Measurements from ENCODE around the gene PDE4B.
A peak's percentile ranks its signal among the peaks of the same experiment; 100 is the strongest.

The PDE4B gene

DNA sequence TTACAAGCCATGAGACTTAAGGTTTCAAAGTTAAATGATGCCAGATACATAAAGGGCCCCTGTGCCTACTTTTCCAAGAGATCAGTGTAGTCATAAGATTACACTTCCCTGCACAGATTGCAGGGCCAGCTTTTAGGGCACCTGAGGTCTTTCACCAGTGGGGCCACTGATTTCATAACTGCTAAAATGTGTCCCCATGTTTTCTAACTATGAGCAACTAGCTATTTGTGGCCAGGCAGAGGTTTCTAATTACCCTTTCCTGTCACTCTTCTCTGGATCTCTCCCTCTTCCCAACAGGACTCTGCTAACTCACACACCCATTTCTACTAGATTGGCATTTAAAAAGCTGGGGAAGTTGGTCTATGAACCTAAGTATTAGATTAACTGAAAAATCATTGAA lies 534.2 kb downstream of the PDE4B start:
- no peak overlapping the region for H3K27ac ChIP-seq
- H3K4me3 ChIP-seq = no peak overlapping the region
- TF ChIP-seq, protein P1, sequence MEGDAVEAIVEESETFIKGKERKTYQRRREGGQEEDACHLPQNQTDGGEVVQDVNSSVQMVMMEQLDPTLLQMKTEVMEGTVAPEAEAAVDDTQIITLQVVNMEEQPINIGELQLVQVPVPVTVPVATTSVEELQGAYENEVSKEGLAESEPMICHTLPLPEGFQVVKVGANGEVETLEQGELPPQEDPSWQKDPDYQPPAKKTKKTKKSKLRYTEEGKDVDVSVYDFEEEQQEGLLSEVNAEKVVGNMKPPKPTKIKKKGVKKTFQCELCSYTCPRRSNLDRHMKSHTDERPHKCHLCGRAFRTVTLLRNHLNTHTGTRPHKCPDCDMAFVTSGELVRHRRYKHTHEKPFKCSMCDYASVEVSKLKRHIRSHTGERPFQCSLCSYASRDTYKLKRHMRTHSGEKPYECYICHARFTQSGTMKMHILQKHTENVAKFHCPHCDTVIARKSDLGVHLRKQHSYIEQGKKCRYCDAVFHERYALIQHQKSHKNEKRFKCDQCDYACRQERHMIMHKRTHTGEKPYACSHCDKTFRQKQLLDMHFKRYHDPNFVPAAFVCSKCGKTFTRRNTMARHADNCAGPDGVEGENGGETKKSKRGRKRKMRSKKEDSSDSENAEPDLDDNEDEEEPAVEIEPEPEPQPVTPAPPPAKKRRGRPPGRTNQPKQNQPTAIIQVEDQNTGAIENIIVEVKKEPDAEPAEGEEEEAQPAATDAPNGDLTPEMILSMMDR (IDR thresholded peaks at IDR 0.05) = no peak
- DNase-seq (ENCODE audit: low spot score) = no peak

- TF ChIP-seq, protein P1 (IDR thresholded peaks at IDR 0.05) = no peak
- Histone ChIP-seq H3K27ac (no peak overlapping the region), H3K4me3 (no peak overlapping the region)
- DNase-seq (ENCODE audit: low spot score) = no peak
Measured at GRCh38 chr1:66327588-66327987, 534.9 kb downstream of the PDE4B start.

DNA sequence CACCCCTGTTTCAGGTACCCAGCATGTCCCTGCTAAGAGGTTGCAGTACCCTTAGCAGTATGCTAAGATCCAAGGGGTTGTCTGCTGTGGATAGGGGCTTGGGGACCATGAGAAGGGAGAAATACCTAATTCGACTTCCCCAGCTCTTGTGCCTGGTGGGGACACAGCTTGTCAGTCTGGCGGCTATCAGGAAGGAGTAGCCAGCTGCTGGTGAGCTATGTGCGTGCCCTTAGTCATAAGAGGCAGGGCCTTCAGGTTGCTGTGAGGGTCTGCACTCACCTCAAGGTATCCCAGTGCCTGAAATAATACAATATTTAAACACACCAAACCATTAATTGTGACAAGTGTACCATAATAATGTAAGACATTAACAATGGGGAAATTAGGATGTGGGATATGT lies 536.2 kb downstream of the PDE4B start:
- H3K4me3 ChIP-seq = no peak overlapping the region
- TF ChIP-seq, protein P1 (IDR thresholded peaks at IDR 0.05) = no peak
- no peak for DNase-seq (ENCODE audit: low spot score)
- no peak overlapping the region for H3K27ac ChIP-seq

- Histone ChIP-seq H3K4me3 (no peak overlapping the region), H3K27ac (peak overlapping the region in 1 of 2 donors; percentile 47)
- no peak for DNase-seq (ENCODE audit: low spot score)
- TF ChIP-seq, protein P1 (IDR thresholded peaks at IDR 0.05) = no peak
Measured at GRCh38 chr1:66330722-66331141, 538.0 kb downstream of the PDE4B start.

GRCh38 chr1:66331658-66332547 lies 539.2 kb downstream of the PDE4B start:
- Histone ChIP-seq H3K4me3 (peak overlapping the region; percentile 68), H3K27ac (peak overlapping the region; percentile 77 to 85)
- TF ChIP-seq, protein P1 (IDR thresholded peaks at IDR 0.05) = no peak
- DNase-seq (ENCODE audit: low spot score) = peak; percentile 83

GRCh38 chr1:66332548-66332901 lies 539.8 kb downstream of the PDE4B start:
- peak overlapping the region; percentile 68 for H3K4me3 ChIP-seq
- DNase-seq (ENCODE audit: low spot score) = no peak
- peak overlapping the region; percentile 77 to 85 for H3K27ac ChIP-seq
- TF ChIP-seq, protein P1 (IDR thresholded peaks at IDR 0.05) = no peak

Data from coronary artery (tissue), 2 donors.